ENCODE results near the gene DHX57.
"Not testable (repeated sequence)": the region's sequence is repeated elsewhere in the genome, so short reads cannot be mapped to it uniquely, and the experiment has no call there.

Gene DHX57

GRCh38 chr2:38797250-38797676, 78.5 kb downstream of the DHX57 start:
- DNase-seq = no peak

DNA sequence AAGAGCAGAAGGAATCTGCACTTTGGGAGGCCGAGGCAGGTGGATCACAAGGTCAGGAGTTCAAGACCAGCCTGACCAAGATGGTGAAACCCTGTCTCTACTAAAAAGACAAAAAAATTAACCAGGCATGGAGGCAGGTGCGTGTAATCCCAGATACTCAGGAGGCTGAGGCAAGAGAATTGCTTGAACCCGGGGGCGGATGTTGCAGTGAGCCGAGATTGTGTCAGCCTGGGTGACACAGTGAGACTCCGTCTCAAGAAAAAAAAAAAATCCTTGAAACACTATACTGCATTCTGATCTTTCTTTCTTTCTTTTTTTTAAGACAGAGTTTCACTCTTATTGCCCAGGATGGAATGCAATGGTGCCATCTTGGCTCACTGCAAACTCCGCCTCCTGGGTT, 80.7 kb downstream of the DHX57 start:
- not testable (repeated sequence) for DNase-seq

DNA sequence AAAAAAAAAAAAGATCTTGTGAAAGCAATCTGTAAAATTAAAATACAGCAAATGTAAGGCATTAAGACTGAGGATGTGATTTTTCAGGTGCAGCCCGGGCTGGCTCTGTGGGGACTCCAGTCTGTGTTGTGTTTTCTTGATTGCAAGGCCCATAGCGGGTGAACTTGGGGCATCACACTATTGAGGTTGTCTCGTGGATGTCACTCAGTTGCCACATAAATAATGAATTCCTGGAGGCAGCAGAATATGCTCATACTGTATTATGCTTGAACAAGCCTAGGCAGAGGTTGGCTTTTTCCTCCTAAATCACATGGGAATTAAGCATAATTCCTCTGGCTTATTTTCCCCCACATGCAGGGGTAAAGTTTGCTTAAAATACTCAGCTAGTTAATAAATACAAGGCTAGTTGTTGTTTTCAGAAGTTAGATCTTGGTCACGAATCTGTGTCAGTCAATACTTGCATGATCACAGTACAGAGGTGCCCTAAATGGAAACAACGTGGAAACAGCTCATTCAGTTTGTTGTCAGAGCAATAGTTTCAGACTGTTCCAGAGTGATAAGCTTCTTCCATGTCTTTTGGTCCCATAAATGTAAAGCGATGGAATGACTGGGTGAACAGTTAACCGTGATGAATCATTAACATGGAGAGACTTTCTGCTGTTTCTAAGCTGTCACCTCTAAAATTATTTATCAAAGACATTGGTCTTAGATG, 81.3 kb downstream of the DHX57 start:
- no peak for DNase-seq

- no peak for DNase-seq
These were observed 82.2 kb downstream of the DHX57 start for GRCh38 chr2:38793511-38793910.

- DNase-seq = no peak
These were observed 83.0 kb downstream of the DHX57 start for GRCh38 chr2:38792751-38793150.

GRCh38 chr2:38792321-38792720, 83.4 kb downstream of the DHX57 start:
- DNase-seq = not testable (repeated sequence)

GRCh38 chr2:38791744-38792143, 84.0 kb downstream of the DHX57 start:
- no peak for DNase-seq

DNA sequence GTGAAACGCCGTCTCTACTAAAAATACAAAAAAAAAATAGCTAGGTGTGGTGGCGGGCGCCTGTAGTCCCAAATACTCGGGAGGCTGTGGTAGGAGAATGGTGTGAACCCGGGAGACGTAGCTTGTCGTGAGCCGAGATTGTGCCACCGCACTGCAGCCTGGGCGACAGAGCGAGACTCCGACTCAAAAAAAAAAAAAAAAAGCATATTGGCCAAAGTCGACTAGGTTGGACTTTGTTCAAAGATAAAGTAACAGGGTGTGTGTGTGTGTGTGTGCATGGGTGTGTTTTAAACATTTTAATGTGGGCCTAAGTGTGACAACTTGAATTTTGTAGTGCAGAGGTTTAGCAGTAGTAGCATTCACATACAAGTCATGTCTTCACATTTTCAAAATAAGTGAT, 86.0 kb downstream of the DHX57 start:
- DNase-seq = no peak

DNA sequence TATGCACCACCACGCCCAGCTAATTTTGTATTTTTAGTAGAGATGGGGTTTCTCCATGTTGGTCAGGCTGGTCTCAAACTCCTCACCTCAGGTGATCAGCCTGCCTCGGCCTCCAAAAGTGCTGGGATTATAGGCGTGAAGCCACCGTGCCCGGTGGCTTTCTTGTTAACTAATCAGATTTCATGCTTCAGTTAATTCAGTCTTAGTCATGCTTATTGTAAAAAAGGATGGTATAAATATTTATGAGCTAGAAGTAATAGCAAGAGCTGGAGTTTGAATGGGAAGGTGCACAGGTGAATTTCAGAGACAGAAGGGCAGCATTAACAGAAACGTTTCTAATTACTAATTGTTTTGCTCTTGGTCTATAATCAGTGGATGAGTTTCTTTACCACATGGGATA, 87.4 kb downstream of the DHX57 start:
- no peak for DNase-seq

DNA sequence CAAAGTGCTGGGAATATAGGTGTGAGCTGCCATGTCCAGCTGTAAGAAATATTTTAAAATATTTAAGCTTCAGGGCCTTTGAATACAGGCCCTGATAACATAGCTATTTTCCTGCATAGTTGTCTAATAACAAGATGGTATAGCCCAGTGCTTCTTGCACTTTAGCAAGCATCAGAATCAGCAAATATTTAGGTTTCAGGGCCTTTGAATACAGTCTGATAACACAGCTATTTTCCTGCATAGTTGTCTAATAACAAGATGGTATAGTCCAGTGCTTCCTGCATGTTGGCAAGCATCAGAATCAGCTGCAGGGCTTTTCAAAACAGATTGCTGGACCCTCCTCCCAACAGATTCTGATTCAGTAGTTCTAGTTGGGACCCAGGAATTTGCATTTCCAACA, 92.1 kb downstream of the DHX57 start:
- DNase-seq = no peak

DNA sequence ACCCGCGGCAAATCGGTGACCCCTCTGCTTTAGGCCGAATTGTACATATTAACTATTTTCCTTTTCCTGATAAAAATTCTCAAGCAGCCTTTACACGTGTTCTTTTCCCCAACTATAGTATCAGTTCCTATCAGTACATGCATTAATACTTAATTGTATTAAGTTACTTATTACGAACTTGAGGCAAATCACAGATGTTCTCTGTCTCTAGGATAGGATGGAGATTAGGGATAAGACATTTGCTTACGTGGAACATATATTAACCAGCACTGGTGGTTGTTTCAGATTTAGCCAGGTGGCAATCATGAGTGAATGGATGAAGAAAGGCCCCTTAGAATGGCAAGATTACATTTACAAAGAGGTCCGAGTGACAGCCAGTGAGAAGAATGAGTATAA, 97.0 kb downstream of the DHX57 start:
- no peak for DNase-seq

DNA sequence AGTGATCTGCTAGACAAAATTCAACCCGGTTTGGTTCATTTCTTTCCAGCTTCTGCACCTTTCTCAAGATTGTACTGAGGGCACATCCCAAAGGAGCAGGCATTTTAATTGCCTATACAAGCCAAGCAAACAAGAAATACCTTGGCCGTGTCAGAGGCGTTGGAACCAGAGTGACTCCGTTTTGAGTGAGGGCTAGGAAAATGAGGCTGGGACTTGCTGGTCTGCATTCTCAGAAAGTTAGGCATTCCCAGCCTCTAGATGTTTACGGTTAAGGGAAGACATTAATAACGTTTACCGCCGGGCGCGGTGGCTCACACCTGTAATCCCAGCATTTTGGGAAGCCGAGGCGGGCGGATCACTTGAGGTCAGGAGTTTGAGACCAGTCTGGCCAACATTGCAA, 99.2 kb downstream of the DHX57 start:
- DNase-seq = no peak

DNA sequence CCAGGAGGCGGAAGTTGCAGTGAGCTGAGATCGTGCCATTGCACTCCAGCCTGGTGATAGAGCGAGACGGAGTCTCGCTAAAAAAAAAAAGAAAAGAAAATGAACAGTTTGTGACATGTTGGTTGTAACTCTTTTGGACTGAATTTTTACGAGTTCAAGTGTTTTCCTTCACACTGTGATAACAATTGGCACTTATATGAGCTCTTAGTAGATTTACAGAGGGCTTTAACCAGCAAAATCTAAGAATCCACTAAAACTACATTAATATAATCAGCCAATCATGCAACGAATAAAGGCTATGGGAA, 99.9 kb downstream of the DHX57 start:
- no peak for DNase-seq

GRCh38 chr2:38775097-38775920, 100.4 kb downstream of the DHX57 start:
- DNase-seq = no peak

DNA sequence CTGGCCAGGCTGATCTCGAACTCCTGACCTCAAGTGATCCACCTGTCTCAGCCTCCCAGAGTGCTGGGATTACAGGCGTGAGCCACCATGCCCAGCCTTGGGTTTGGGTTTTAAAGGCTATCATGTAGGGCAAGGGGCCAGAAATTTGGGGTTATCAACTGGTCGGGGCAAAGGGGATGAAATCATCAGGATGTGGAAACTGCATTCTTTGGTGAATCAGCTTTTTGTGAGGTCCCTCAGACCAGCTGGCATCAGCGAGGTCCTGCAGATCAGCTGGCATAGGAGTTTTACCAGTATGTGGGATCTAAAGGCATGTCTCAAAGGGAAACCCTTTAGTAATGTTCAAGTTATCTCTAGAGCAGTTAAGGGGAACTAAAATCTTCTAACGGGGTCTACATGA, 104.1 kb downstream of the DHX57 start:
- DNase-seq = no peak

DNA sequence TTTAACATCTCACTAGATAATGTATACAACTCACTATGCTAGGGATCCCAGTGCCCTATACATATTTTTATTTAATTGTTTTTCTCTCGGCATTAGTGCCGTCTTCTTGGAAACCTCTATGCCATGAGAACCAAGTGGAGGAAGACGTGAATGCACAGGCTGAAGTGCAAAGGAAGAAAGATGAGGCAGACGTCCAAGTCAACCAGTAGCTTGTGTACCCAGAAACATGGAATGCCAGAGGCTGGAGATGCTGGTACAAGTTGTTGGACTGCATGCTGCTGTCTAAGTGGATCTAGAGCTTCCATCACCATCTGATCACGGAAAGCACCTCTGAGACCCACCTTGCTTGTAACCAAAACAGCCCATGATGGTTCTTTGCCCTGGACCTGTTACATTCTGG, 110.2 kb downstream of the DHX57 start:
- no peak for DNase-seq

DNA sequence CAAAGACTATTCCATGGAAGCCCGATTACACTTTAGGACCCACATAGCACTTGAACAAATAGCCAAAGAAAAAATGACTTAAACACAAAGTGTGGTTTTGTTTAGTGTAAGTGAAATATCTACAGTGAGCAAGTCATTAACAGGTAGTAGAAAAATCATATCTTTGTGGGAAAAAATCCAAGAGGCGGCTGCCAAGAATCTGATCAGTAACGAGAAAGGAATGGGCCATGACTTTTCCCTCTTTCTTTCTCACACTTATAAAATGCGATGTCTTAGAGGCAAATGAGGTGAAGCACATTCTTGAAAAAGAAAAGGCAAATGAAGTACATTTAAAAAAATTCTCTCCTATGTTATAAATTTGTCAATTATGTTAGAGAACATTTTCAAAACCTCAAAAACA, 110.6 kb downstream of the DHX57 start:
- no peak for DNase-seq

DNA sequence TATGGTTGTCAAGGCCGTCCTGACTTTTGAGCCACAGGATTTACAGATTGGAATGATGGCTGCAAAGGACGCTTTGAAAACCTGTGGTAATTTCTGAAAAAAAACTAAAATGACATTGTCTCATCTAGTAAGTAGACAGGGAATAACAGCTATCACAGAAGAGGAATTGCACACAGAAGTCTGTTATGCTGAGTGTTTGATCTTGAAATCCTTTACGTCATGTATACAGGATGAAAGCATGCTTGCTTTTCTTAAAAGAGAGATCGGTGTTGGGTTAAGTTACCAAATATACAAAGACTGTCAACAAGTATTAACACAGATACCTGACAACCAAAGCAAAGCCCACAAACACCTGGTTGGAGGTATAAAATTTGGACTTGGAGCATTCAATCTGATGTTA, 112.0 kb downstream of the DHX57 start:
- no peak for DNase-seq

GRCh38 chr2:38763228-38763627, 112.5 kb downstream of the DHX57 start:
- DNase-seq = no peak

GRCh38 chr2:38755891-38756290, 119.8 kb downstream of the DHX57 start:
- not testable (repeated sequence) for DNase-seq

DNA sequence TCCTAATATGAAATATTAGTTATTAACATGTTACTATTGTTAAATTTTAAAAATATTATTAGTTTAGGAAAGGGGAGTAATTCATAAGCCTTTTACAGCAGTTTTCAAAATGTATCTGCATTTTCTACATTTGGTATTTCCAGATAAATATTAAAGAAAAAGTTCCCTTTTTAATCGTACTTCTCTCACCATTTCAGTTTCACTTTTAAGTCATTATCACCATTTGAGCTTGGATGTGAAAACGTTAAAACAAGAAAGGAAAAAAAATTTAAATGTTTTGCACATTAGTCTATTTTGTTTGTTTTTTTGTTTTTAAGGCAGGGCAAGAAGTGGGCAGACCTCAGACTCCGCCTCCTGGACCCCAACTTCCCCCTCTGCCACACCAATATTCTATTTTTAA, 121.2 kb downstream of the DHX57 start:
- DNase-seq = no peak

DNA sequence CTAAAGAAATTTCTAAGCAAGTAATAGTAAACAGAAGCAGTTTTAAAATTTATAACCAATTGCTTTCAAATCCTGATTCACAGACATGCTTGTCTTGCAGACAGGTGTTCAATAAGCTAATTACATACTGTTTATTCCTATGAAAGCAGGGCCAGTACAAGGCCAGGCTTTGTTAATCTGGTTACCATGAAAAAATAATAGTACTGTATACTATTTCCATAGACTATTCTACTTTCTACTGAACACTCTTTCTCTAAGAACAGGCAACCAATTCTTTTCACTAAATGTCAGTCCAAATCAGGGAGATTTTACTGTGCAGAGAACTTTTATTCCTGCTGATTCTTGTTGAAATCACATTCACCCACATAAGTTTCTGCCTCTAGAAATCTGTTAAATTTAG, 121.7 kb downstream of the DHX57 start:
- no peak for DNase-seq

All from amygdala (tissue), 56 donors.